ENCODE measurements around the gene TEAD1.
A peak's percentile ranks its signal among the peaks of the same experiment; 100 is the strongest.

TEAD1 gene

DNA sequence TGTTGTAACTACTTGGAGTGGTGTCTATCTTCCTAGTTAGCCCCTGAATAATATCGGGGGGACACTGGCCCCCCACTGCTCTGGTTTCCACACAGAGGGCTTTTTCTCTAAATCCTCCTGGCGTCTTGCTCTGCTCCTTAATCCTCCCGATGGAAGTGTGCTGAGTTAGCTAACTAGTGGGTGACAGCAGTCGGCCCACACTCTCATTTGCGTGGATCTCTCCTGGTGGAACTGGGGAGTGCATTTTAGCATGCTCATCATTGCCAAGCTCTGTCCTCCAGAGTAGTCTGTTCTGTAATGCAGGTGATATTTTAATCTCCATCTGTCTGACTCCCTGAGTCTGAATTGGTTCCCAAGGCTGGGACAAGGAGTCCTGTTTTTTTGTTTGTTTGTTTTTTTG, 288.8 kb downstream of the TEAD1 start:
- DNase-seq, result no peak

DNA sequence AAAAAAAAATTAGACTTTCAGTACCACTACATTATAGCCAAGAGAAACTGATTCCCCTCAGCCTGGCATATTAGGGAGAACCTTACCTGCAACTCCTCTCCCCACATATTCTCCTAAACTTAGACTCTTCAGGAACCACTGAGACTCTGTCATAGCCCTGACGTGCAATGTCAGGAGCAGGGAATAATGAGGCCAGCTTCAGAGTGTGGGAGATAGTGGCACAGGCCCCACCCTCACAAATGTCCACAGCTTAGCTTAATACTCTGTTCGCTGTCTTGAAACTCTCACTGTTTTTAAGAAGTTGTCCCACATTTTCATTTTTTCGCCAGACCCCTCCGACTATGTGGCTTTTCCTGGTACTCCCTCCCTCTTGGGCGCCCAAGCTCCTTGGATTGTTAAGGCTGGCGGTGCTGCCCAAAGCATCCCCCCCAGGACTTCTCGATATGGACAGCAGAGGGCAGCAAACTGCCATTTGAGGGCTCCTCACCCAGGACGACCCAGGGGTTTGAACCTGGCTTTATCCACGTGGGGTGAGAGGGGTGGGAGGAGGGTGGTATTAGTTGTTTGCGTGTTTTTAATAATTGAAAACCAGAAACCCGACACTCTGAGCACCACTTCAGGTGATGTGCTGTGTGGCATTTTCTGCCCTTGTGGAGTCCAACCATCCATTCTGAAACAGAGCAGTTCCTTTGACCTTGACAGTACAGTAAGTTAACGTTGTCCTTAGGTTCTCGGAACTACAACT, 289.7 kb downstream of the TEAD1 start:
- DNase-seq, result peak; percentile 68

DNA sequence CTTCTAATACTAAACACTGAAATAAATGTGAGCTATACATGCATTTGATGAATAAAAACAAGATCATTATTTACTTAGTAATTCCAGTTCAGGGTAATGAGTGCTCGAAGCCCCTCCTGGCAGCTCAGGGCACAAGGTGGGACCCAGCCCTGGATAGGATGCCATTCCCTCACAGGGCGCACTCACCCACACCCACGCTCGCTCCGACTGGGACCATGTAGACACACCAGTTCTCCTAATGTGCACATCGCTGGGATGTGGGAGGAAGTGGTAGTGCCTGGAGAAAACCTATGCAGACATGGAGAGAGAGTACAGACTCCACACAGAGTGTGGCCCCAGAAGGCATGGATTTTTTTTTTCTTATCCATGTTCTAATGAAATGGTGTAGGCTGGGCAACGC, 290.4 kb downstream of the TEAD1 start:
- DNase-seq, result no peak

DNA sequence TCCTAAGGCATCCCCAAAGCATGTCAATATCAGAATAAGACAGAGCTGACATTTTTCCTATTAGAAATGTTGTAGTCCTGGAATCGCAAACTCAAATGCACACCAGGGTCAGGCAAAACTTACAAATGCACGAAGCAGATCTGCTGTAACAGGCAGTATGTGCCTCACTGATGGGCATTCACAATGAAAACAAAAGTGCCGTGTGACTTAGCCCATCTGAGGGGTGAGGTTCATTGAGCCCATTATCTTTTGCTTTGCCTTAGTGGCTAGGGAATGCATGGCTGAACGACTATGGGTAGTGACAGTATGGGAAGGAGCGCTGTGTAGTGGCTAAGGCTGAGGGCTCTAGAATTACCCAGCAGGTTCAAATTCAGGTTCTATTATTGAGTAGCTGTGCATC, 291.8 kb downstream of the TEAD1 start:
- no peak for DNase-seq

DNA sequence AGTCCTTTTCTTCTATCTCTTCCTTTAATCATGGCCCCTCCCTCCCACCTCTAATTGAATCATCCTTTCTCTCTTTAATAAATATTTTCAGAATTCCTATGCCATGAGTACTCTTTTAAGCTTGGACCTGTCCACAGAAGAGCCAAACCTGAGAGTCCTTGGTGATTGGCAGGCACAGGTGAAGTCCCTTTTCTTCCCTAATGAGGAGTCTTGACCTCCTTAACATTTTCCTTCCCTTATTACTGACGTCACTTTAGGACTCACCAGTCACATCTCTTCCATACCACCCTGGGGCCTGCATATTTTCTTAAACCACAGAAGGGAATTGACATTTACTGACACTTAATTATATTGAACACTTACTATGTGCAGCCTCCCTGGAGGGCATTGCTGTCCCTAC, 293.9 kb downstream of the TEAD1 start:
- peak; percentile 28 for DNase-seq

DNA sequence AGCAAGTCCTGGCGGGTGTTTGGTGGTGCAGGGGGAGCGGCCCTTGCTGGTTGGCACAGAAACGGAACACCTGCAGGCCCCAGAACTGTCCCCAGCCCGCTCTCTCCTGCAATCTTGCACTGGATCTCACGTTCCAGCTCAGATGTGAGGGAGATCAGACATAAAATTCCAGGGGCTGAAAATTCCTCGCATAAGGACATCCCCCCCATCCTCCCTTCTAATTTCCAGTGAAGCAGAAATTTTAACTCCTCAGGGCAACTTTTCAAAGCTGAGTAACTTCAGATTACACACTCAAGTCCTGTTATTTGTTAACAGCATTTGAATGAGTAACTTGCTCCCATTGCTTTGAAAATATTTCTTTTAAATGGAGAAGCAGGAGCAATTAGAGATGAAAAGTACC, 294.6 kb downstream of the TEAD1 start:
- DNase-seq, result no peak

DNA sequence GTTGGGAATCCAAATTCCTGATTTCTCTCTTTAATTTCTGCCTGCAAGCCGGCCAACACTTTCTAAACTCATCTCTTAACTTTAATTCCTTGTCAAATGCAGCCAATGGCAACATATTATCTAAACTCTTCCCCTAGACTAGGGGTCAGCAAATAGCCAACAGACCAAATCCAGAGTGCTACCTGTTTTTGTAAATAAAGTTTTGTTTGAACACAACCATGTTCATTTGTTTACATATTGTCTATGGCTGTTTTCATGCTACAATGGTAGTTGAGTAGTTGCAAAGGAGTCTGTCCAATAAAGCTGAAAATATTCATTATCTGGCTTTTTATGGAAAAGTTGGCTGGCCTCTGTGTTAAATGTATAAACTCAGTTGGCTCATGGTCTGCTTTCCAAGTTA, 297.7 kb downstream of the TEAD1 start:
- no peak for DNase-seq

DNA sequence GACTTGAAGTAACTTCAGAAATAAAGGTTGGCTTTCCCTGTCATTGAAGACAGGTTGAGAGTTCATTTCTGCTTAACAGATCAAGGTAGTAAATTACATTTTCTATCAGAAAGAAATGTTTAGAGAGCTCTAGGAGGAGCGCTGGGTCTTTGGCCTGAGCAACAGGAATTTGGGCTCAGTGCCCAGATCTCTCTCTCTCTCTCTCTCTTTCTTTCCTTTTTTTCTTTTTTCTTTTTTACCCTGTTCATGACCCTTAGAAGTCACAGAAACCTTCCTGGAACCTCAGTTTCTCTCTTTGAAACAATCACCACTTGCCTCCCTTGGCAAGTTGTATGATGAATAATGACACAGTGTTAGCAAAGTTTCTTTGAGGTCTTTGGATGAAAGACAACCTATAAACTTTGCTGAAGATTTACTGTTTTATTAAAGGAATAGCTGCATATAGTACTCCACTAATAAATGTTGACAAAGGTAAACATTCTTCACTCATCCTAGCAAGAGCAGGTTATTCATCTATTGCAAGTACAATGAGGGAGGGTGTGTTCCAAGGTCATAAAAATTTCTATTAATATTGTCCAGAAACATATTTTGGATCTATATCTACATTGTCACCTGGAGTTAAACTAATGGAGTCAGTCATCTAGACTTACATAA, 299.4 kb downstream of the TEAD1 start:
- no peak for DNase-seq

DNA sequence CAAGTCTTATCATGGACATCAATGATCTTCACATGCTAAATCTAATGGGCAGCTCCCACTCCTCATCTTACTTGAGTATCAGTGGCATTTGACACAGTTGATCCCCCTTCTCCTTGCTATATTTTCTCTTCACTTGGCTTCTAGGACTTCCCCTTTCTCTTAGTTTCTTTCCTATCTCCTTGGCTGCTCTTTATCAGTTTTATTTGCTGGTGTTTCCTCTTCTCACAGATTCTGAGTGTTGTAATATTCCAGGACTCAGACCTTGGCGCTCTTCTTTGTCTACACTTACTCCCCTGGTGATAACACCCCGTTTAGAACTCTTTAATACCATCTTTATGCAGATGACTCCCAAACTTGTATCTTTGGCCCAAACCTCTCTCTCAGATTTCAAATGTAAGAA, 301.0 kb downstream of the TEAD1 start:
- DNase-seq, result no peak

DNA sequence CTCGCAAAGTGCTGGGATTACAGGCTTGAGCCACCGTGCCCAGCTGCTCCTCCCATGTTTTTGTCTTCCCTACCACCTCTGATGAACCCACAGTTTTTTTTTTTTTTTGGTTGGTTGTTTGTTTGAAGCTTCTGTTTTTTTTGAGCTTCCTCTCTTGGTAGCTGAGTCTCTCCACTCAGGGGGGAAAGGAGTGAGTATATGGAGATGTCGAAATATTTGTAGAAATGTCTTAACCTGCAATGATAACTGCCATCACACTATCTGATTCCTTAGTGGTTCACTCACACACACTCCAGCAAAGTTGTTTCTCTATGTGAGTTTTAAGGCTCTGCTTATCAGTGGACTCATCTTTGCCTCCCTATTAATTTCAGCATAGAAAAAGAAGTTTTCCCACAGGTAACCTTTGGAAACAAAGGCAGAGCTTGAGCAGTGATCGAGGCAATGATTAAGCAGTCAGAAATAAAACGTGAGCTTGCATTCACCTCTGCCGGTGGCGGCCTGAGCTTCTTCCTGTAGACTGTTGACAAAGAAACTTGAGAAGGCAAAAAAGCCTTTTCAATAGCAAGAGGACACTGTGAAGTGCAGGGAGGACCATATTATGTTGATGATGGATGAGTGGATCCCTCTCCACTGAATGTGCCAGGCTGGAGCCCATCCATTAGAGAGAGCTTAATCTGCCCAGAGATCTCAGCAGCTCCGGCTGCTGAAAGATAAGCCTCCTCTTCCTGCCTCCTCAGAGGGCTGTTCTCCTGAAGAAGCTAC, 305.9 kb downstream of the TEAD1 start:
- no peak for DNase-seq

DNA sequence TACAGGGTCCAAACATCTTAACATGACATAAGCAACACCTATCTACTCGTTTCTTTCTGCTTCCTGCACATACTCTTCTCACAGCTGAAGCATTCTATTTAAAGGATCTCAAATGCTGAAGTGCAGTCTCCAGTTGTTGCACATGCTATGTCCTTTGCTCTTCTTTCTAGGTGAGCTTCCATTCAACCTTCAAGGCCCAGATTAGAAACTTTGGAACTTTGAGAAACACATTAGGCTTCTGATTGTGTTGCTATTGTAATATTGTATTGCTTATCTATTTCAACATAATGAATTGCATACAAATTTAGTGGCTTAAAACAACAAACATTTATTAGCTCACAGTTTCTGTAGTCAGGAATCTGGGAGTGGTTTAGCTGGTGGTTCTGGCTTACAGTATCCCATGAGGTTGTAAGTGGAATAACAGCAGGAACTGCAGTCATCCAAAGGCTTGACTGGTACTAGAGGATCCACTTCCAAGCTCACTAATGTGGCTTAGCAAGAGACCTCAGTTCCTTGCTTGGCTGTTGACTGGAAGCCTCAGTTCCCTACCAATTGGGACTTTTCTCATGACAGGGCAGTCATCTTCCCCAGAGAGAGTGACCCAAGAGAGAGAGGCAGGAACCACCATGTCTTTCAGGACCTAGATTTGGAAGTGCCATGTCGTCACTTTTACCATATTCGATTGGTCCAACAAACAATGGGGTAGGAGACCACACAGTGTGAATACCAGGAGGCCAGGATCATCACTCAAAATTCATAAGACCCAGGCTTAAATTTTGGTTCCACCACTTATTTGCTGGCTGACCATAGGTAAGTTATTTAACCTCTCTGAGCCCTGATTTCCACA, 307.7 kb downstream of the TEAD1 start:
- peak; percentile 12 for DNase-seq

DNA sequence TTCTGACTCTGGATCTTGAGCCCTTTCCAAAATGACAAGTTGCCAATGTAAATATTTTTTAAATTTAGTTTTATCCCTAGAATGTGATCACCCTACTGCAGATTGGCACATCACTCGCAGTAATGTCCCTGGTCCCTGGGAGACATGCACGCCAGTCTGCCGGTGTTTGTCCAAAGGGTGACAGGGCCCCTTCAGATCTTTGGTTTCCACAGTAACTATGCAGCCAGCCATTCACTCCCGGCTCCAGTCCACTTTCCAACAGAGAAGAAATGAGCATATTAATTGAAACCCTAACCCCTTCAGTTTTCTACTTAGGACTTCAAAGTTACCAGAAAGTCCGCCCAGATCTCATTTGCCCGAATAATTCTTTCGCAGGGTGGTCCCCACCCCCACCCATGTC, 309.1 kb downstream of the TEAD1 start:
- DNase-seq, result no peak

DNA sequence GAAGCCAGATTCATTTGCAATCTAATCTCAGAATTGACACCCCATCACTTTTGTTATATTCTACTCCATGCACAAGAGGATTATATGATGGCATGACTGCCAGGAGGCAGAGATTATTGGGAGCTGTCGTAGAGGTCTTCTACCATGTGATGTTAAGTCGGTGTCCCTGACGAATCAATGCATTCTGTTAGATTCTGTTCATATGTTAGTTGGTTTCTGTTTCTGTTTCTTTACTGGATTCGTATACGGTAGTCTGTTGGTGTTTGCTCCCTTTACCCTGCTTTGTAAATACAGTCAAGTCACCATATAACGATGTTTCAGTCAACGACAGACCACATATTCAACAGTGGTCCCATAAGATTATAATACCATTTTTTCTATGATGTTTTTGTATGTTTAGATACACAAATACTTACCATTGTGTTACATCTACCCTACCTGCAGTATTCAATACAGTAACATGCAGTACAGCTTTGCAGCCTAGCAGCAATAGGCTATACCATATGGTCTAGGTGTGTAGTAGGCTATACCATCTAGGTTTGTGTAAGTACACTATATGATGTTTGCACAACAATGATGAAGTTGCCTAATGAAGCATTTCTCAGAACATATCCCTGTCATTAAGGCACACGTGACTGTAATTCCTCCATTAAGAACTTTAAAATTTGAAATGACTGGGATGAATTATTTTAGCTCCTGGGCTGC, 312.1 kb downstream of the TEAD1 start:
- DNase-seq, result no peak

DNA sequence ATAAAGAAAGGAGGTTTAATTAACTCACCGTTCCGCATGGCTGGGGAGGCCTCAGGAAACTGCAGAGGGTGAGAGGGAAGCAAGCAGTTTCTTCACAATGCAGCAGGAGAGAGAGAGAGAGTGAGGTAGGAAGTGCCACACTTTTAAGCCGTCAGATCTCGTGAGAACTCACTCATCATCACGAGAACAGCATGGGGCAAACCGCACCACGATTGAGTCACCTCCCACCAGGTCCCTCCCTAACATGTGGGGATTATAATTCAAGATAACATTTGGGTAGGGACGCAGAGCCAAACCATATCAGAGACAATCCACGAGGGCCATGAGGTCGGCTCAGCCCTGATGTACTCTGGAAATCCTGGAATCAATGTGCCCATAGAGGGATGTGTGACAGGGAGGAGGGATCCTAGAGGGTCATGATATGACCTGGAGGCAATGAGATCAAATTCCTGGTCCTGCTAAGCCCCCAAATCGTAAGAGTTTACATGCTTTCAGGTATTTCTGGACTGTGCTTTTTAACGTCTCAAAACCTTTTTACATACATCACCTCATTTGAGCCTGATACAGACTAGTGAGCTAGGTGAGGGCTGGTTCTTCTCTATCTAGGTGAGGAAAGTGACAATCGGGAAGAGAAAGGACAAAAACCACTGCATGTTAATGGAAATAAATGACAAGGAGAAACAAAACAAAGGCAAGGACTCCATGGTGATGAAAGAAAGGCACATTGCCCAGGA, 315.4 kb downstream of the TEAD1 start:
- no peak for DNase-seq

DNA sequence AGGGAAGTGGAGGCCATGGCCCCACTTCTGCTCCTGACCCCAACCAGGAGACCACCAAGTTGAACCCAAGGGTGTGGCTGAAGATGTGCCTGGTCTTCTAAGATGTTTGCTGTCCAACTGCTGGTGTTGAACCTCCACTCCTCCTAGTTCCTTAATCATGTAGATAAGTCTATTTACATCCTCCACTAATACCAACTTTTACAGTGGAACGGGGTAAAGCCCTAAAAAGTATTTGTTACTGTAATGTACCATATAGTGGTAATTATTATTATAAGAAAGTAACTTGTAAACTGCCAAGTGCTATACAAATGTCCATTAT, 315.9 kb downstream of the TEAD1 start:
- DNase-seq, result no peak

DNA sequence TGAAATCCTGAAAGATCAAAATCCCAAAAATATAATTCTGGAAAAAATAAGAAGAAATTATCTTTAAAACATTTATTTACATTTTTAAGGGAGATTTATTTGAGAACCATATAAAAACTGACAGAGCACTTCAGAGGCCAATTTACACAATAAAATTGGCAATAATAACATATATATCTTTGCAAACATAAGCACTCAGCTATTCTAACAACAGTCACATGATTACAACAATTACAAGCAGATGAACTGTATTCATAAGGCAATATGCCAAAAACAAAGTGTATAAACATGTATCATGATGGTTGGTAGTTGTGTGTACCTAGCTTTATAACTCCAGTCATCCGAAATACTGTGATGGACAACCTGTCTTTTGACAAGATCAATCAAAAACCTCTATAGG, 317.2 kb downstream of the TEAD1 start:
- DNase-seq, result no peak

DNA sequence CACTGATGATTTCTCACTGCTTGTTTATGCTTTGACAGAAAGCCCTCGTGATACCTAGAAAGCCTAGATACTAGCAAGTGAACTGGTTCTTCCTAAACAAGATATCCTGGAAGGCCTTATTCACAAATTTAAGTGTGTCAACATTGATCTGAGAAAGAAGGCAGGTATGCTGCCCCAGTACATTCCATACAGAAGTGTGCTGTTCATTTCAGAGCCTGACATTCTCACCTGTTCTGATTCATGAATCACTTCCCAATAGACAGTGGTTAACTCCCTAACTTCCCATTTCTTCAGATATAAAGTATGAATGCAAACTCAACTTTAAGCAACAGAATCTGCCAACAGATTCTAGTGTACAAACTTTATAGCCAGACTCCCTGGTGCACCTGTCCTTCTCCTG, 319.4 kb downstream of the TEAD1 start:
- DNase-seq, result no peak
